PFSK-1 (cell line): Measurements from ENCODE around the gene RREB1.

Source experiments
- FOXP2 ChIP-seq: optimal IDR thresholded peaks from 2 replicates; pipeline ENCODE3; 2011; ENCODE audit warnings: borderline replicate concordance, control low read depth, inconsistent platforms; ENCODE audit not compliant: insufficient read depth; ENCODE audit errors: extremely low read length, extremely low read depth
- POLR2AphosphoS5 ChIP-seq: IDR thresholded peaks from 2 replicates; pipeline ENCODE4 v1.6.1; 2012; ENCODE audit warnings: low read depth, mild to moderate bottlenecking, control low read depth, low read length, moderate library complexity
- SIN3A ChIP-seq: IDR thresholded peaks from 2 replicates; pipeline ENCODE4 v1.6.1; 2012; ENCODE audit warnings: mild to moderate bottlenecking, low read length, moderate library complexity, borderline replicate concordance; ENCODE audit not compliant: insufficient read depth
- TAF1 ChIP-seq: IDR thresholded peaks from 2 replicates; pipeline ENCODE4 v1.6.1; 2012; ENCODE audit warnings: low read length, control low read depth, borderline replicate concordance; ENCODE audit not compliant: insufficient read depth
- TF ChIP-seq, protein P1 (sequence below), 2 experiments: IDR thresholded peaks; 2 replicates each; pipeline versions ENCODE4 v1.6.1 to v1.8.0; 2011 to 2012; ENCODE audit warnings: low read depth in 2 of 2, low read length in 2 of 2, control low read depth in 1 of 2, inconsistent platforms in 1 of 2, mild to moderate bottlenecking in 1 of 2, moderate library complexity in 1 of 2; ENCODE audit not compliant: insufficient read depth in 1 of 2

RREB1 gene

DNA sequence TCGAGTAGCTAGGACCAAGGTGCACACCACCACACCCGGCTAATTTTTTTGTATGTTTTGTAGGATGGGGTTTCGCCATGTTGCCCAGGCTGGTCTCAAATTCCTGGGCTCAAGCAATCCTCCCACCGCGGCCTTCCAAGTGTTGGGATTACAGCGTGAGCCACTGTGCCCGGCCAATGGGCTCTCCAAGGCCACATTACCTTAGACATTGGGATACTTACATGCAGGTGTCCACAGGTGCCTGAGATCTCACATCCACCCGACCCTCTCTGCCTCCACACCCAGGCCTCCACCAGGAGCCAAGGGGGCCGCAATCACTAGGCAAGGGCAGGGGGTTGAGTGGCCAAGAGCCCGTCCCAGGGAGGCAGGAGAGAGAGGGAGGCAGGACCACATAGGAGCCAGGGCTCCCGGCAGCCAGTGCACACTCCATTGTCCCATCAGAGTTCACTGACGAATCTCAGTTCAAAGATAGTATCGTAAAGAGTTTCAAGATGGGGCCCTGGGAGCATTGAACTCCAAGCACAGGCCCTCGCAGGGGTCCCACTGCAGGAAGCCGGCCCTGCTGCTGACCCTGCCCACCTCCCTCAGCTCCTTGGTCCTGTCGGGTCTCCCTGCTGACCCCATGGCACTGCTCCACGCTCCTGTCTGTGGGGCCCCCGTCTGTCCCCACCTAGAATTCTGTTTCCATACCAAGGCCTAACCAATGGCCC is 149.9 kb downstream of the RREB1 start:
- TF ChIP-seq, protein P1, sequence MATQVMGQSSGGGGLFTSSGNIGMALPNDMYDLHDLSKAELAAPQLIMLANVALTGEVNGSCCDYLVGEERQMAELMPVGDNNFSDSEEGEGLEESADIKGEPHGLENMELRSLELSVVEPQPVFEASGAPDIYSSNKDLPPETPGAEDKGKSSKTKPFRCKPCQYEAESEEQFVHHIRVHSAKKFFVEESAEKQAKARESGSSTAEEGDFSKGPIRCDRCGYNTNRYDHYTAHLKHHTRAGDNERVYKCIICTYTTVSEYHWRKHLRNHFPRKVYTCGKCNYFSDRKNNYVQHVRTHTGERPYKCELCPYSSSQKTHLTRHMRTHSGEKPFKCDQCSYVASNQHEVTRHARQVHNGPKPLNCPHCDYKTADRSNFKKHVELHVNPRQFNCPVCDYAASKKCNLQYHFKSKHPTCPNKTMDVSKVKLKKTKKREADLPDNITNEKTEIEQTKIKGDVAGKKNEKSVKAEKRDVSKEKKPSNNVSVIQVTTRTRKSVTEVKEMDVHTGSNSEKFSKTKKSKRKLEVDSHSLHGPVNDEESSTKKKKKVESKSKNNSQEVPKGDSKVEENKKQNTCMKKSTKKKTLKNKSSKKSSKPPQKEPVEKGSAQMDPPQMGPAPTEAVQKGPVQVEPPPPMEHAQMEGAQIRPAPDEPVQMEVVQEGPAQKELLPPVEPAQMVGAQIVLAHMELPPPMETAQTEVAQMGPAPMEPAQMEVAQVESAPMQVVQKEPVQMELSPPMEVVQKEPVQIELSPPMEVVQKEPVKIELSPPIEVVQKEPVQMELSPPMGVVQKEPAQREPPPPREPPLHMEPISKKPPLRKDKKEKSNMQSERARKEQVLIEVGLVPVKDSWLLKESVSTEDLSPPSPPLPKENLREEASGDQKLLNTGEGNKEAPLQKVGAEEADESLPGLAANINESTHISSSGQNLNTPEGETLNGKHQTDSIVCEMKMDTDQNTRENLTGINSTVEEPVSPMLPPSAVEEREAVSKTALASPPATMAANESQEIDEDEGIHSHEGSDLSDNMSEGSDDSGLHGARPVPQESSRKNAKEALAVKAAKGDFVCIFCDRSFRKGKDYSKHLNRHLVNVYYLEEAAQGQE (IDR thresholded peaks at IDR 0.05; ENCODE audit: insufficient read depth in 1 of 2, low read depth in 2 of 2, low read length in 2 of 2): no peak
- no peak for TF ChIP-seq SIN3A
- no peak for TF ChIP-seq FOXP2
- TF ChIP-seq TAF1: no peak
- TF ChIP-seq POLR2AphosphoS5: no peak

DNA sequence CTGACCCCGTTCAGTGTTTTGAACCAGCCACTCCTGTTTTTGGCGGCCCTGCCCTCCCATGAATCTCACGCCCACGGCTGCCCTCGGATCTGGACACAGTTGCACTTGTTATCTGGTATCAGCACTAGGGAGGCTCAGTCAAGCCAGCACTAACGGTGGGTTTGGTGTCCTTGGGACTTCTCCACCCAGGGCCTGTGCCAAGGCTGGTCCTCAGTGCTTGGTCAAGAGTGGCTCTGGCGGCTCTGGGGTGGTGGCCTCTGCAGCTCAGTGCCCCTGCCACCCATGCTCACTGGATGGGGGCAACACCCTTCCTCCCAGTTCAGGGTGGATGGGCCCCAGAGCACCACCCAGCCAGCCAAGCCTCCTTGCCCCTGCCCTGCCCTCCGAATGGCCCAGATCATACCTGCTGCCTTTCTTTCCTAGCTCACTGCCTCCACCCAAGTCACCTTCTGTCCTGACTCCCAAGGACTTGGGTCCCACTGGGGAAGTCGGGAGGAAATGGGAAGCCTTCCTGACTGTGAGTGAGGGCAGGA is 150.5 kb downstream of the RREB1 start:
- no peak for TF ChIP-seq FOXP2
- TF ChIP-seq SIN3A: no peak
- no peak for TF ChIP-seq TAF1
- no peak for TF ChIP-seq POLR2AphosphoS5
- TF ChIP-seq, protein P1 (IDR thresholded peaks at IDR 0.05; ENCODE audit: insufficient read depth in 1 of 2, low read depth in 2 of 2, low read length in 2 of 2): no peak

DNA sequence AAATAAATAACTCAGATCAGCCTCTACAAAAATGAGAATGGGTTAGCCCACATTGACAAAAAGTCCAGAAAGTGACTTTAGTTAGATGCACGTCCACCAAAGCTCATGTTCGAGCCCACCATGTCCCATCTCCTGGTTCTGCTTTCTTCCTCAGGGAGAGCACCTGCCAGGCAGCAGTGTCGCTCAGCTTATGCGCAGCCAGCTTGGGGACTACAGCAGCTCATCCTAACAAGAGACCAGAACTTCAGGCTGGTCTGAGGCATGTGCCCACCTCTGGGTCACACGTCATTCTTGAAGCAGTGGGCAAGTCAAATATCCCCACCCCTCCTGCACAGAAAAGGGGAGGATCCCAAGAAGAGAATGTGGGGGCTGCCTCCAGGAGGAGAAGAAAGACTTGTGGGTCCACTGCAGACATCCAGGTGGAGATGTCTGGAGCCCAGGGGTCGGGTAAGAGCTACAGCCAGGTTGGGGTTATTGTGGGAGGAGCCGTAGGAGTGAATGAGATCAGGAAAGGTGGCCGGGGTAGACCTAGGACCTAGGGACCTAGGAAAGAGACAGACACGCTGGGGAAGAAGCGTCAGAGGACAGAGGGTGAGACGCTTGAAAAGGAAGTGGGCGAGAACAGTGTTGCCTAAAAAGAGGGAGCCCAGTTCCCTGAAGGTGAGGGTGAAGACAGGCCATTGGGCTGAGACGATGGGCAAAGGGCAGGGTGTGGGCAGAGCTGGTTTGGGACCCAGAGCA is 152.7 kb downstream of the RREB1 start:
- no peak for TF ChIP-seq POLR2AphosphoS5
- no peak for TF ChIP-seq FOXP2
- no peak for TF ChIP-seq SIN3A
- TF ChIP-seq TAF1: no peak

DNA sequence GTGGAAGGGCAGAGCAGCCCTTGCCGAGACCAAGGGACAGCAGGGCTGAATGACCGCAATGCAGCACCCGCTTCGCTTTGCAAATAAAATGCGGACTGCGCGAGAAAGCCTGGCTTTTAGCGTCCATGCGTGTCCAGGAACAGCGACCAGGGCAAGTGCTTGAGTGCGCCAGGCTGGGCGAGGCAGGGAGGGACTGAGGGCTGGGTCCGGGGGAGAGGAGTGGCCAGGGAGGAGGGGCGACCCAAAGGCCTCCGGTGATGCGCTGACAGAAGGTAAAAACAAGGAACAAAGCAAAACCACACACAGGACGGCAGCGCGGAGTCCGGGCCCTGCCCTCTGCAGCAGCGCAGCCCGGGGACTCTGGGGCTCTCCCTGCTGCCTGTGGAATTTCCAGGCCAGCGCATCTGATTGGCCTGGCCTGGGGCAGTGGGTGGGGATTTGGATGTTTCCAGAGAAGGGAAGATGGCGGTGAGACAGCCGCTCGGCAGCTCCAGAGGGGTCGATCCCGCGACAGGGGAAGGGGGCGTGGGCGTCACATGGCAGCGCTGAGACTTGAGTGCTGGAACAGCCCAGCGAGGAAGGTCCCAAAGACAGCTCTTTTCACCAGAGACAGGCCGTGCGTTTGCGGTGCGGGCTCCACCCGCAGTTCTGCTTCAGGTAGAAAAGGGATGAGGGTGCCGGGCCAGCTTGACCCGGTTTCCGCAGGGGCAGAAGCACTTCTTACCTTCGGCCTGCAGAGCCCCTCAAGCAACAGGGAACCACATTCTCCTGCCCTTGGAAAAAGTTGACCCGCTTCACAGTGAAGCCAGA is 153.5 kb downstream of the RREB1 start:
- TF ChIP-seq SIN3A (no peak), POLR2AphosphoS5 (peak; percentile 76), TAF1 (peak; percentile 63; the same call in 1 of the 2 replicates), FOXP2 (peak; percentile 16)
- TF ChIP-seq, protein P1 (IDR thresholded peaks at IDR 0.05; ENCODE audit: insufficient read depth in 1 of 2, low read depth in 2 of 2, low read length in 2 of 2): no peak
